ENCODE results near the gene MEGF6. TPM values are rescaled to one million over a fixed set of nuclear protein-coding genes. Genes with fewer than 3 reads are reported as not detected.

MEGF6 gene
- total RNA-seq, 2 donors from 2014 or later: 273 to 304 TPM

DNA sequence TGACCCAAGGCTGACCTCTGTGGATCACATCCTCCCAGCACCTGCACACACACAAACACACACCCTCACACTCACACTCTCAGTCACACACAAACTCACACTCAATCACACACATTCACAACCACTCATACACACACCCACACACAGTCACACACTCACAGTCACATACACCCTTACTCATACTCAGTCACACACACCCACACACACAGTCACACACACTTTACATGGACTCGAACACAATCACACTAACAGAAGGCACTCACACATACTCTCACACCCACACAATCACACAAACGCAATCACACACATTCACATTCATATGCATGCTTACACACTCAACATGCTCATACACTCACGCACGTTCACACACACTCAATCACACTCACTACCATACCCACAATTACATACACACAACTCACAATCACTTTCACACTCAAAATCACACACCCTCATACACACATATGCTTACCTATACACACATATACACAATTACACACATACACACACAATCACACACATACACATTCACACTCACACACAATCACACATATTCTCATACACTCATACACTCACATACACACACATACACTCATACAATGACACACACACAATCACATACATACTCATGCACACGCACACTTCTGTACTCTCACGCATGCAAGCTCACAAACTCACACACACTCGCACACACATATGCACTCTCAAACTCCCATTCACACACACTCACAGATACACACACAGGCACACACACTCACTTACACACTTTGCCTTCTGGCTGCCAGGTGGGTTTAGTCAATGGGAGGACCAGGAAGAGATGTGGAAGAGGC lies 6.1 kb downstream of the MEGF6 start:
- no peak for ATAC-seq (ENCODE audit: insufficient number of reproducible peaks, low FRiP score, low read depth)
- H3K27me3 ChIP-seq (replicated peaks; ENCODE audit: insufficient read depth): no peaks in the 10 kb centered on the region
- no peaks in the 10 kb centered on the region for H3K36me3 ChIP-seq
- peaks cover 0 to 2% of the 10 kb centered on the region in 2 donors for H3K4me1 ChIP-seq (ENCODE audit: control insufficient read depth in 1 of 2, low read depth in 2 of 2)
- TF ChIP-seq, protein P1, sequence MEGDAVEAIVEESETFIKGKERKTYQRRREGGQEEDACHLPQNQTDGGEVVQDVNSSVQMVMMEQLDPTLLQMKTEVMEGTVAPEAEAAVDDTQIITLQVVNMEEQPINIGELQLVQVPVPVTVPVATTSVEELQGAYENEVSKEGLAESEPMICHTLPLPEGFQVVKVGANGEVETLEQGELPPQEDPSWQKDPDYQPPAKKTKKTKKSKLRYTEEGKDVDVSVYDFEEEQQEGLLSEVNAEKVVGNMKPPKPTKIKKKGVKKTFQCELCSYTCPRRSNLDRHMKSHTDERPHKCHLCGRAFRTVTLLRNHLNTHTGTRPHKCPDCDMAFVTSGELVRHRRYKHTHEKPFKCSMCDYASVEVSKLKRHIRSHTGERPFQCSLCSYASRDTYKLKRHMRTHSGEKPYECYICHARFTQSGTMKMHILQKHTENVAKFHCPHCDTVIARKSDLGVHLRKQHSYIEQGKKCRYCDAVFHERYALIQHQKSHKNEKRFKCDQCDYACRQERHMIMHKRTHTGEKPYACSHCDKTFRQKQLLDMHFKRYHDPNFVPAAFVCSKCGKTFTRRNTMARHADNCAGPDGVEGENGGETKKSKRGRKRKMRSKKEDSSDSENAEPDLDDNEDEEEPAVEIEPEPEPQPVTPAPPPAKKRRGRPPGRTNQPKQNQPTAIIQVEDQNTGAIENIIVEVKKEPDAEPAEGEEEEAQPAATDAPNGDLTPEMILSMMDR (IDR thresholded peaks at IDR 0.05): no peak
- DNase-seq (ENCODE audit: low spot score): no peak
- H3K4me3 ChIP-seq: no peak overlapping the region
- H3K9me3 ChIP-seq: no peaks in the 10 kb centered on the region
- H3K27ac ChIP-seq: no peak overlapping the region

DNA sequence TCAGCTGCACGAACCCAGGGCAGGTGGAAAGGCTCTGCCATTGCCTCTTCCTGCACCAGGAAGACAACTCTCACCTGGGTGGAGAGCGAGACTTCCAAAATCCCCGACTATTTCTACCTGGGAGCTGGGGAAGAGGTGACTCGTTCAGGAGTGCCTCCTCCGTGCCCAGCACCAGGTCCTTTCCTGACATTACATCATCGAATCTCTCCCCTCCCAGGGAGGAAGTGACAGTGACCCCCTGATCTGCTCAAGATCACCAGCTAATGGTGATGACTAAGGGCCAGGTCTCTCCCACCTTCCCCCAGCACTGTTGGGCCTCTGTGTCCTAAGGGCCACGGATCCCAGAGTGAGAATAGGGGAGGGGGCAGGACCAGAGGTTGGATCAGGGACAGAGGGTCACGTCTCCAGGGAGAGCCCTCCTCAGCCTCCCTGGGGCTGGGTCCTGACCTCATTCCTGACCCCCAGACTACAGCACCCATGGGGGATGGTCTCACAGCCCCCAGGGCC lies 6.8 kb downstream of the MEGF6 start:
- no peak overlapping the region for H3K27ac ChIP-seq
- H3K27me3 ChIP-seq (replicated peaks; ENCODE audit: insufficient read depth): no peaks in the 10 kb centered on the region
- H3K36me3 ChIP-seq: no peaks in the 10 kb centered on the region
- TF ChIP-seq, protein P1 (IDR thresholded peaks at IDR 0.05): no peak
- DNase-seq (ENCODE audit: low spot score) (no peak), ATAC-seq (ENCODE audit: insufficient number of reproducible peaks, low FRiP score, low read depth) (no peak)
- no peaks in the 10 kb centered on the region for H3K4me1 ChIP-seq (ENCODE audit: control insufficient read depth in 1 of 2, low read depth in 2 of 2)
- no peak overlapping the region for H3K4me3 ChIP-seq
- no peaks in the 10 kb centered on the region for H3K9me3 ChIP-seq

DNA sequence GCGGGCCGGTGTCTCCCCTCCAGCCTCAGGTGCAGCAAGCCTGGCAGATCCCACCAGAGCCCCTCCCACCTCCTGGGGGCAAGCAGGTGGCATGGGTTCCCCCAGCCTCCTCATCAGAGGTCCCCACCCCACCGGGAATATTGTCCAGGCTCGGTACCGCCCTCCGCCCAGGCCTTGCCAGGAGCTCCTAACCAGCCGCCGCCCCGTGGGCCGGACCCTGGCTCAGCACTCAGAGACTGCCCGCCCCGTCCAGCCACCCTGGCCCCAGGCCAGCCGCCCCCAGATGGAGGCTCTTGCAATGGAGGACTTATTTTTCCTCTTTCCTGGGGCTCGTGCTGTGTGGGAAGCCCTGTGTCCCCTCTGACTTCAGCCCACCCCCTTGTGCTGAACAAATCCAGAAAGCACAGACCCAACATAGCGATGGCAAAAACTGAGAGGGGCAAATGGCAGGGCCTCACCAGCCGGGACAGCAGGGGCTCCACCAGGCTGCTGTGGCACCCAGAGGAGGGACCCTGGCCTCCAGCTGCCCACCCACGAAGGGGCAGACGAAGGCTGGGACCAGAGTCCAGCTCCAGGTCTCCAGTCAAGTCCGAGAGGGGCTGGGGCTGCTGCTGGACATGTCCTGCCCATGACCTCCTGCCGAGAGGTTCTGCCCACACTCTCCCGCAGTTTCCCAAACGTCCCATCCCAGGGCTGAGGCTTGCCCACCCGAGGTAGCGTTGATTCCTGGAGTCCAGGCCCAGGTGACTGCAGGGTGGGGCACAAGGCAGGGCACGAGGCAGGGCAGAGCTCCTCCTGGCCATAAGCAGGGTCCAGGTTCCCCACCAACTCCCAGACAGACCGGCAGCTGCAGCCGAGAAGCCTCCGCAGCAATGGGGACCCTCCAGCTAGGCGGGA lies 7.5 kb downstream of the MEGF6 start:
- no peaks in the 10 kb centered on the region for H3K4me1 ChIP-seq (ENCODE audit: control insufficient read depth in 1 of 2, low read depth in 2 of 2)
- H3K27me3 ChIP-seq (replicated peaks; ENCODE audit: insufficient read depth): no peaks in the 10 kb centered on the region
- no peaks in the 10 kb centered on the region for H3K36me3 ChIP-seq
- H3K4me3 ChIP-seq: no peak overlapping the region
- DNase-seq (ENCODE audit: low spot score) (no peak), ATAC-seq (ENCODE audit: insufficient number of reproducible peaks, low FRiP score, low read depth) (no peak)
- H3K27ac ChIP-seq: no peak overlapping the region
- TF ChIP-seq, protein P1 (IDR thresholded peaks at IDR 0.05): no peak
- no peaks in the 10 kb centered on the region for H3K9me3 ChIP-seq

DNA sequence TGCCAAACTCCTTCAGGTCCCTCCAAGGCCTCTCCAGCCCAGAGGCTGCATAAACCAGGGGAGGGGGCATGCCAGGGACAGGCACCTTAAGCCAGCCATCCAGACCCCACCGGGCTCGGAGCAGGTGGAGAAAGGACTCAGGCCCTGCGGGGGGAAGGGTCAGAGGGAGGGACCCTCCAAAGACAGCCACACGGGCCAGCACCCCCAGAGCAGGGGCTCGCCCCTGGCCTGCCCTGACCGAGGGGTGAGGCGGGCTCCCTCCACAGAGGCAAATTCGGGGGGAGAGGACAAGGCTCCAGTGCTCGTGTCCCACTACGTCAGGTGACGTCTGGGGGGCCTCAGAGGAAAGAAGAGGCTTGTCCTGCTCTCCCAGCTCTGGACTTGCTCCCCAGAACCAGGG lies 8.2 kb downstream of the MEGF6 start:
- TF ChIP-seq, protein P1 (IDR thresholded peaks at IDR 0.05): no peak
- no peaks in the 10 kb centered on the region for H3K27me3 ChIP-seq (replicated peaks; ENCODE audit: insufficient read depth)
- DNase-seq (ENCODE audit: low spot score) (no peak), ATAC-seq (ENCODE audit: insufficient number of reproducible peaks, low FRiP score, low read depth) (no peak)
- no peak overlapping the region for H3K27ac ChIP-seq
- no peaks in the 10 kb centered on the region for H3K36me3 ChIP-seq
- no peak overlapping the region for H3K4me3 ChIP-seq
- no peaks in the 10 kb centered on the region for H3K4me1 ChIP-seq (ENCODE audit: control insufficient read depth in 1 of 2, low read depth in 2 of 2)
- H3K9me3 ChIP-seq: no peaks in the 10 kb centered on the region

DNA sequence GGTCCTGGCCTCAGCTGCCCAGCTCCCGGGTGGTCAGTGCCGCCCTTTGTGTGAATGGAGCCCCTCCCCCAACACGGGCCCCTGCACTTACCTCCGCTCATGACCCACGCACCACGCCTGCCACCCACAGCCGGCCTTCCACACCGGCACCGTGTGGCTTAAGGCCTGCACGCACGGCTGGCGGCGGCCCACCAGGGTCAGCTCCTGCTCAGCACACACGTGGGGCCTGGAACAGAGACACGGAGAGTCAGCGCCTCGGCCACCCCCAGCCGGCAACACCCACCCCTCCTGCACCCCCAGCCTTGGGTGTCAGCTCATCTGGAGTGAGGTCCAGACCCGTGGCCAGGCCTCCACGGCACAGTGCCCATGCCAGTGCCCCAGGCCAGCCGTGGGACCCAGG lies 8.9 kb downstream of the MEGF6 start:
- TF ChIP-seq, protein P1 (IDR thresholded peaks at IDR 0.05): no peak
- no peaks in the 10 kb centered on the region for H3K36me3 ChIP-seq
- no peak for ATAC-seq (ENCODE audit: insufficient number of reproducible peaks, low FRiP score, low read depth)
- H3K4me3 ChIP-seq: no peak overlapping the region
- no peak for DNase-seq (ENCODE audit: low spot score)
- no peak overlapping the region for H3K27ac ChIP-seq
- no peaks in the 10 kb centered on the region for H3K9me3 ChIP-seq
- no peaks in the 10 kb centered on the region for H3K27me3 ChIP-seq (replicated peaks; ENCODE audit: insufficient read depth)
- no peaks in the 10 kb centered on the region for H3K4me1 ChIP-seq (ENCODE audit: control insufficient read depth in 1 of 2, low read depth in 2 of 2)

All from thoracic aorta (tissue), 2 donors.